GM12801 (cell line): ENCODE results near the gene ACTL8.

ENCODE experiments used
- TF ChIP-seq, protein P1 (sequence below): IDR thresholded peaks from one replicate; pipeline ENCODE4 v1.5.1; 2011; ENCODE audit warnings: control low read depth; ENCODE audit not compliant: insufficient read length; ENCODE audit errors: extremely low read depth

ACTL8 gene

DNA sequence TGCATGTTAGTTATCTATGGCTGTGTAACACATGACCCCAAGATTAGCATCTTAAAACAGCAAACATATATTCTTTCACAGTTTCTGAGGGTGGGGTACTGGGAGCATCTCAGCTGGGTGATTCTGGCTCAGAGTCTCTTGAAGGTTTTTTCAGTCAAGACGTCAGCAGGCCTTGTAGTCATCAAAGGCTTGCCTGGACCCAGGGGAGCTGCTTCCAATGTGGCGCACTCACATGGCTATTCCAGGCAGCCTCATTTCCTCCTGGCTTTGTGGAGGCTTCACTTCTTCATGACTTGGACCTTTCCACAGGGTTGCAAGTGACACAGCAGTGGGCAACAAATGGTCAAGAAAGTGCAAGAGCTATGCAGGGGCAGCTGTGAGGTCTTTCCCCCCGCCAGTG lies 114.7 kb downstream of the ACTL8 start:
- TF ChIP-seq, protein P1, sequence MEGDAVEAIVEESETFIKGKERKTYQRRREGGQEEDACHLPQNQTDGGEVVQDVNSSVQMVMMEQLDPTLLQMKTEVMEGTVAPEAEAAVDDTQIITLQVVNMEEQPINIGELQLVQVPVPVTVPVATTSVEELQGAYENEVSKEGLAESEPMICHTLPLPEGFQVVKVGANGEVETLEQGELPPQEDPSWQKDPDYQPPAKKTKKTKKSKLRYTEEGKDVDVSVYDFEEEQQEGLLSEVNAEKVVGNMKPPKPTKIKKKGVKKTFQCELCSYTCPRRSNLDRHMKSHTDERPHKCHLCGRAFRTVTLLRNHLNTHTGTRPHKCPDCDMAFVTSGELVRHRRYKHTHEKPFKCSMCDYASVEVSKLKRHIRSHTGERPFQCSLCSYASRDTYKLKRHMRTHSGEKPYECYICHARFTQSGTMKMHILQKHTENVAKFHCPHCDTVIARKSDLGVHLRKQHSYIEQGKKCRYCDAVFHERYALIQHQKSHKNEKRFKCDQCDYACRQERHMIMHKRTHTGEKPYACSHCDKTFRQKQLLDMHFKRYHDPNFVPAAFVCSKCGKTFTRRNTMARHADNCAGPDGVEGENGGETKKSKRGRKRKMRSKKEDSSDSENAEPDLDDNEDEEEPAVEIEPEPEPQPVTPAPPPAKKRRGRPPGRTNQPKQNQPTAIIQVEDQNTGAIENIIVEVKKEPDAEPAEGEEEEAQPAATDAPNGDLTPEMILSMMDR = no peak

DNA sequence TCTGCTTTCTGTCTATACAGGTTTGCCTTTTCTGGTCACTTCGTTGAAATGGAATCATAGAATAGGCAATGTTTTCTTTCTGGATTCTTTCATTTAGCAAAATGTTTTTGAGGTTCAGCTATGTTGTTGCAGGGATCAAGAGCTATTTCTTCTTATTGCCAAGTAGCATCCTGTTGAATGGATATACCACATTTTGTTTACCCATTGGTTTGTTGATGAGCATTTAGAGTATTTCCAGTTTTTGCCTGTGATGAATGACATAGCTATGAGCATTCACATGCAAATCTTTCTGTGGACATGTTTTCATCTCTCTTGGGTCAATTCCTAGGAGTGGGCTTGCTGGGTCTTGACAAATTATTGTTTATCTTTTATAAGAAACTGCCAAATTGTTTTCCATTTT lies 115.5 kb downstream of the ACTL8 start:
- TF ChIP-seq, protein P1 = no peak

DNA sequence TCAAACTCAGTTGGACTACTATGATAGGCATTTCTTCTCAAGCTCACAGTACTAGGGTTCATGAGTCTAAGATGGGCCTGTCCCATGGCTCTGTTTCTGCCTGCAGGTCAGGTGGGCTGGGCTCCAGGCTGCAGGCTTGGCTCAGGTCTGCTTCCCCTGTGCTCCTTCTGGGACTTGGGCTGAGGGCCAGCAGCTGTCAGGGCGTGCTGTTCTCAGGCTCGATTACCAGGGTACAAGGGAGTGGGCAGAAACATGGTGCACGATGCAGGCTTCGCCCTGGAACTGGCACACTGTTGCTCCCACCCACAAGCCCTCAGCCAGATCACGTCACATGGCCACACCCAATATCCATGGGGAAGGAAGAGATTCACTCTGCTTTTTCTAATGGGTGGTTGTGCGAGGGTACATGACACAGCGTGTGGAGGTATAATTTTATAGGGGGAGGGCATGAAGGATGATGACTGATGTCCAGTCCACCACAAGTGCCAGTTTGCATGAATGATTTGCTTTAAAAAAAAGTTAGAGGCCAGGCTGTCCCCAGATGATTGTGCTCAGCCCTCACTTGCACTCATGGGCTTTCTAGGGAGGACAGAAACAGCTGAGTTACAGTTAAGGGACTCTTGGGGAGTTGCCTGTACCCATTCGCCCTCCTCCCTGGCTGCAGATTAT lies 118.0 kb downstream of the ACTL8 start:
- TF ChIP-seq, protein P1 = no peak

DNA sequence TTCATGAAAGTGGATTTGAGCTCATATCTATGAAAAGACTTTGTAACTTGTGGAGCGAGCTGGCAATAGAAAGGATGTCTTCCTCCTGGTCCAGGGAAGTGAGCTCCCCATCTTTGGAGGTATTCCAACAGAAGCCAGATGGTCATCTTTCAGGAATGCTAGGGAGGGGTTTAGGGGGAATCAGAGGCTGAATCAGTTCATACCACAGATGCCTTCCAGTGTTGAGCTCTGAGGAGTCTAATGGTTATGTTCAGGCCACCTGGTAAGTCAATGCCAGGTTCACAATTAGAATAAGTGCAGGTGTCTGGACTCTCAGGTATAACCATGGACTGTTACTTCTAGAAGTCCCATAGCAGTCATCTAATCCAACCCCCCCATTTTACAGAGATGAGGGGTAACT lies 119.1 kb downstream of the ACTL8 start:
- TF ChIP-seq, protein P1 = no peak

DNA sequence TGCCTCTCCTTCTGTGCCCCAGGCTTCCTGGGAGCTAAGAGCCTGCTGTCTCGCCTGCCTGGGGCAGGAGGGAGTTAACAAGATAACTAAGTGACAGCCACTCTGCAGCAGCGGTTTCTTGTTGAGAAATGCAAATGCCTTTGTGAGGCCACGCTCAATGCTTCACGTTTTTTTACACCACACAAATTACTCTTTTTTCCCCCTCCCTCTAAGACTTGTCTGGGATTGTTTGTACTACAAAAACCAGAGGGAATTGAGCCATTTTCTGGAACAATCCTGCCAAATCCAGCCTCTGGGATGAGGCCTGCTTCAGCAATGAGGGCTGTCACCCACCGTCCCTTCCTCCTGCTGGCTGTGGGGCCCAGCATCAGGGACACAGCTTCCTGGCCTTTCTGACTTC lies 119.6 kb downstream of the ACTL8 start:
- TF ChIP-seq, protein P1 = no peak

DNA sequence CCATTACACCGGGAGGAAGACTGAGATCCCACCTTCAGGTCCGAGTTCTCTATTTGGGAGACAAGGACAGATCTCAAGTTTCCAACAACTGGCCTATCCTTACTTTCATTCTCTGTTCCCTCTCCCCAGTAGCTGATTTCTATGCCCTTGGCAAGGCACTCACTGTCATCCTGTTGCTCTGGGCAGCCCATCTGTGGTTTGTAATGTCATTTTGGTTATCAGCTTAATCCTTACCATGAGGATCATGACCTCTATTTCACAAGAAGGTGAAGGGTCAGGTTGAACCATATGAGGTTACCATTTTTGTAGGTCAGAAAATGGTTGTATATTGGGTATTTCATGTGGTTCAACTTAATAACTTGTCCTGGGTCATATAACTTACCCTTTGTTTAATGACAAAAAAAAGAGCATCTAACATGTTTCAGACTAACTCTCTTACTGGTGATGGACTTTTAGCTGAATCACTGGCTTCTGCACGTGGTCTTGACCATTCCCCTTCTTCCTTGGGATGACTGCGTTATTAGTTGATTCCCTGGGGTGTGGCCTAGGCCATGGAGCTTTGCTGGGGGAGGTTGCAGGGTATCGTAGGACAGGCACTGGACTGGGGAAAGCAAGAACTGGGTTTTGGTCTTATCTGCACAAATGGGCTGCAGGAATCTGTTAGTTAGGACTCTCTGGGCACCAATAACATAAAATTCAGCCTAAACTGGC lies 120.2 kb downstream of the ACTL8 start:
- TF ChIP-seq, protein P1 = no peak

DNA sequence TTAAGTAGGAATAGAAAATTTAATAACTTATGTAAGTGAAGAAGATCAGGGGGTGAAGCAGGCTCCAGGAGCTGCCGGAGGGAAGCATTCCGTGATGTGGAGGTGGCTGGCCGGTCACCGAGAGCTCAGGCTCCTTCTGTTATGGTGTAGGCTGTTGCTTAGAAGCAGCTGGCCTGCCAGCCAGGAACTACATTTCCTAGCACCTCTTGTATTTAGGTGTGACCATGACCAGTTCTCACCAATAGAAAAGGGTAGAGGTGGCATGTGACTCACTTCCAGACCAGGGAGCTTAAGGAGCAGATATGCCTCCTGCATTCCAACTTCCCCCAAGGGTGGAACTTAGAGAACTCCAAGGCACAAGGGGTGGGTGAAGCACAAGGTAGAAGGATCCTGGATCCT lies 120.7 kb downstream of the ACTL8 start:
- TF ChIP-seq, protein P1 = no peak
